ENCODE results near the gene PPM1H.

- no peak for TF ChIP-seq POLR2A (IDR thresholded peaks at IDR 0.05)
- TF ChIP-seq, protein P1, sequence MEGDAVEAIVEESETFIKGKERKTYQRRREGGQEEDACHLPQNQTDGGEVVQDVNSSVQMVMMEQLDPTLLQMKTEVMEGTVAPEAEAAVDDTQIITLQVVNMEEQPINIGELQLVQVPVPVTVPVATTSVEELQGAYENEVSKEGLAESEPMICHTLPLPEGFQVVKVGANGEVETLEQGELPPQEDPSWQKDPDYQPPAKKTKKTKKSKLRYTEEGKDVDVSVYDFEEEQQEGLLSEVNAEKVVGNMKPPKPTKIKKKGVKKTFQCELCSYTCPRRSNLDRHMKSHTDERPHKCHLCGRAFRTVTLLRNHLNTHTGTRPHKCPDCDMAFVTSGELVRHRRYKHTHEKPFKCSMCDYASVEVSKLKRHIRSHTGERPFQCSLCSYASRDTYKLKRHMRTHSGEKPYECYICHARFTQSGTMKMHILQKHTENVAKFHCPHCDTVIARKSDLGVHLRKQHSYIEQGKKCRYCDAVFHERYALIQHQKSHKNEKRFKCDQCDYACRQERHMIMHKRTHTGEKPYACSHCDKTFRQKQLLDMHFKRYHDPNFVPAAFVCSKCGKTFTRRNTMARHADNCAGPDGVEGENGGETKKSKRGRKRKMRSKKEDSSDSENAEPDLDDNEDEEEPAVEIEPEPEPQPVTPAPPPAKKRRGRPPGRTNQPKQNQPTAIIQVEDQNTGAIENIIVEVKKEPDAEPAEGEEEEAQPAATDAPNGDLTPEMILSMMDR (IDR thresholded peaks at IDR 0.05) = no peak
These were observed 278.2 kb downstream of the PPM1H start for GRCh38 chr12:62656591-62657362.

Data from stomach (tissue), 4 donors.